NCI-H748 (cell line): ENCODE results near the gene WT1.
"Not testable (repeated sequence)": the region's sequence is repeated elsewhere in the genome, so short reads cannot be mapped to it uniquely, and the experiment has no call there.

Experiments used
- DNase-seq: peaks from one replicate; lab custom pipeline; 2025; ENCODE audit not compliant: unreplicated experiment; lab: John Stamatoyannopoulos, UW

The WT1 gene

DNA sequence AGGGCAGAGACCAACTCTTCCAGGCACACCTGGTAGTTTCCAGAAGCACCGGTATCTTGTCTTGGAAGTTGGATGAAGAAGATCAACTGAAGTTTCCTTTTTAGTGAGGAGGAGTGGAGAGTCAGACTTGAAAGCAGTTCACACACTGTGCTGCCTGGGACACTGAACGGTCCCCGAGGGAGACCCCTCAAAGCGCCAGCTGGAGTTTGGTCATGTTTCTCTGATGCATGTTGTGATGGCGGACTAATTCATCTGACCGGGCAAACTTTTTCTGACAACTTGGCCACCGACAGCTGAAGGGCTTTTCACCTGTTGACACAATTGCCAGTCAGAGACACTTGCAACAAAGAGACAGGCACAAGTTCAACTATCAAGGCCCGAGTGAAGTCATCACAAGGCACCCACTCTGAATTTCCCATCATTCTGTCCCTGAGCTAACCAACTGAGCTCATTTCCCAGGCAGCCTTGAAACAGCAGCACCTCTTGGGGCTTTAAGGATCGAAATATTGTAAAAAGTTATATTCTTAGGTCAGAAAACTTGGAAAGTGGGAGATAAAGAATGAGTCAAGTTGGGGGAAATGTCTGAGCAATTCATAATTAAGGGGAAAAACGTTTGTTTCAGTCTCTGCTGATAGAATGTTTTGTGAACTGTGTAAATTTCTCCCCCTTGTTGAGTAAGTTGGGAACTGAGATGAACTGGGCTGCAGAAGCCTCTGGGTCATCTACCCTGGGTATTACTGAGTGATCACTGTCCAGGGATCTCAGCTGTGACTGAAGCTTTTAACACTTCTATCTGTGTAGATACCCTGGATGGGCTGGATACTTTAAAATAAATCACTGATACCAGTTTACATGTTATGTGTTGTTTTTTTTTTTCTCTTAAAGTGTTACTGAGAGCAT, 46.2 kb downstream of the WT1 start:
- no peak for DNase-seq

DNA sequence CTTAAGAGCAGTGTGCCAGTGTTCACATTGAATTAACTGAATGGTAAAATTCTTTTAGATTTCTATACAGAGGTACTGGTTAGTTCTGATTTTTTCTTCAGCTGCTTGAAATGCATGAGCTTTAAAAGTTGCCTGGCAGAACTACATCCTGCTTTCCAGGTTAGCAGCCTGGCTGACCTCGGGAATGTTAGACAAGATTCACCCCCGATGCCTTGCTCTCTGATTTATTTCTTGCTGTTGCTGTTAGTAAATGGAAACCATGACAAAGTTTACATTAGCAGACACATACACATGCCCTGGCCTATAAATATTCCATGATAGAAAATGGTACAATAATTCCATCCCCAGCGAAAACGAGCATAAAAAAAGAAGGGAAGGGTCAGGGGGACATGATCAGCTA, 47.0 kb downstream of the WT1 start:
- no peak for DNase-seq

DNA sequence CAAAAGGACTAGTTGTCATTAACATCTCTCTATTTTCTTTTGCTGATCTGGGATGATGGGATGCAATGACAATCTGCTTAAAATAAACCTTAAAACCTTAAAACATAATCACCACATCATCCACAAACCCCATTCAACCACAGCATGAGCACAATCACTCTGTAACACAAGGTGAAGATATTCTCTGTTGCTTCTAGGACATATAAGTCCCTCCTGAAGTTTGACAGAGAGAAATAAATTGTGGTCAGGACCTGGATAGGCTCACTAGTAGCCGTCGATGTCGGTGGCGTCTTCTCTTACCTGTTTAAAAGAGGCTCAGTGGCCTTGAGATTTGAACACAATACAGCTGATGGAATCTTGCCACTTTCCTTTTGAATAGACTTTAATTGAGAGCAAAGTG, 47.9 kb downstream of the WT1 start:
- no peak for DNase-seq

DNA sequence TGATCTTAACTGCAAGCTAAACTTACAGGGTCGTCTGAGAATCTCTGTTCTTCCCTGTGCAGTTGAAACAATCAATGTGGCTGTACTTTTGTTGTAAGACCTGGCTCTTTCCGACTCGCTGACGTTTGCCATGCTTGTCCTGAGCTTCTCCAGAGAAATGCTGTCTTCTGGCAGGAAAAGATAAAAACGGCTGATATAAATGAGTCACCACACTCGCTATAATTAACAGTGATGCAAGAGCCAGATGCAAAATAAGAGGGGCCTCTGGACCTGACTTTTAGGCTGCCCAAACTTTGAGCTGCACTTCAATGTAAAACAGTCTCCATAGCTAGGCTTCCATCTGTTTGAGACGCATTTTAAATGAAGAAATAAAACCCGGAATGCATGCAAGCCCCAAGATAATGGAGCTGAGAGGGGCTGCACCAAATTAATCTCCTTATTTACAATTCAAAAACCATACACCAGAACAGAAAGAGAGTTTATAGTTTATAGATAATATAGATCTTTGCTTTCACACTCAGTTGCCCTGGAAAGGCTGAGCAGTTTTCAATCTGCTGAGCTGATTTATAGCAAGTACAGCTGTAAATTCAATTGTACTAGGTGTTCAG, 48.5 kb downstream of the WT1 start:
- DNase-seq, result no peak

DNA sequence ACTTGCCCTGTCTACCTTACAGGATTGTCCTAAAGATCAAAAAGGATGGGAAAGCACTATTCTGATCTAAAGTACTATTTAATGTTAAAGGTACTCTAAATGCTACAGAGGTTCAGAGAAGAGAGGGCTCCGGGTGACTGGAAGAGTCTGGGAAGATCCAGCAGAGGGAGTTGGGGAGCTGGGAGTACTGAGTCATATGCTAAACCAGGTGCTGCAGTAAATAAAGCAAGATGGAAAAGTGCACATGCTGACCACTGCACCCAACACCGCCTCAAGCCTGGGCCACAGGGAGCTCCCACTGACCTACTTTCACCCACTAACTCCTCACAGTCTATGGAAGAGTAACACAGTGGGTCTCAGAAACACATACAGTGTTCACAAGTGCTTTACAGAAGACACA, 49.3 kb downstream of the WT1 start:
- DNase-seq, result peak; percentile 21

DNA sequence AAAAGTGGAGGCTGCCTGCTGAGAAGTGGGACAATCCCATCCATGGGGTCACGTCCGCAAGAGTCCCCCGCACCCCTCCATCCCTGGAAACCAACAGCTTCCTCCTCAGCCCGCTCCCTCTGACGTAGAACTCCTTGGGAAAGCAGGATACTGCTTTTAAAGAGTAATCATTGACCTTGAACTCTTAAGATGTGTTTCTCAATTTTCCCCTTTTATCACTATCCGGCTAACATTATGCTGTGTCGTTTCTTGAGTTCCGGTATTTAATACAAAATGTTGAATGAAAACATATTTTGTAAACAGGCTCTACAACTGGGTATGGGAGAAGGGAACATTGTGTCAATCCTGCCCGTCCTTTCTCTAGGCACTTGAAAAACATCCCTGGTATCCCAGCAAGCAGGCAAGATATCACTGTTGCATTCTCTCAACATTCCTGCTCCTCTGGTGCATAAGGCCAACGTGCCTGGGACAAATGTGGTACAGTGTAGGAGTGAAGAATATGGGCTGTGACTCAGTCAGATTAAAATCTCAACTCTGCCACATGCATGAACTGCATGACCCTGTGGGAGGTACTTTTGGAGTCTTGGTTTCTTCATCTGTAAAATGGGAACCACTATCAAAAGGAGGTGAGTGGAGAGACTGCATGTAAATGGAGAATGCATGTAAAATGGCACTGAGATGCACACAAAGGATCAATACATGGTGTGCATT, 52.8 kb downstream of the WT1 start:
- no peak for DNase-seq

DNA sequence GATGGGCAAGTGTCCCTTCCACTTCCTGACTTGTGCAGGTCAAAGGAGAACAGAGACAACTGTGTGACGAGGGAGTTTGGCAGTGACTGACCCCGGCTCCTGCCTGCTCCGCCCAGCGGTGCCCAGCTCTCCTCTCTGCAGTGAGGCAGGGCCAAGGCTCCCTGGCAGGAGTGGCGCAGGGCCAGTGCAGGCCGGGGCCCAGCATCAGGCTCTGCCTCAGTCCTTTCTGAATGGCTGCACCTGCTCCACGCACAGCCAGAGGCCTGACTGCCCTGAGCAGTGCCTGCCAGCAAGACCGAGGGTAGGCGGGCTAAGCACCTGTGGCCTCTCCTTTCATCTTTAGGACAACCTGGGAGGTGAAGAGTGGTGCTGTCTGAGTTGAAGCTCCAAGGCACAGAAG, 54.2 kb downstream of the WT1 start:
- DNase-seq, result no peak

DNA sequence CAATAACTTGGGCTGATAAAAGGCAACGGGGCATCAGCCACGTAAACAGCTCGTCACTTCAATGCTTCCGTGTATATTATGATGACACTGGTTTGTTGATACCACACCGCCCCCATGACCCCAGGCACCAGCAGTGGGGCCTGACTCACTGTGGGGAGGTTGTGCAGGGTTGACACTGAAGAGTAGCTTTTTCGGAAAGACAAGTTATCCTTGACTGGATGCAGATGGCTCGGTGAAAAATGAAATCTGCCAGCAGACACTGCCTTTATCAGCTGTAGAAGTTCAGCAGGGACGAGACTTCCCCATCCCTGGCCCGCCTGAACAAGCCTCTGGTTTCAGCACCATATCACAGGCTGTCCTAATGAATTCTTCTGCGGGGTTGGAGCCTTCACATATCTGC, 55.6 kb downstream of the WT1 start:
- no peak for DNase-seq

DNA sequence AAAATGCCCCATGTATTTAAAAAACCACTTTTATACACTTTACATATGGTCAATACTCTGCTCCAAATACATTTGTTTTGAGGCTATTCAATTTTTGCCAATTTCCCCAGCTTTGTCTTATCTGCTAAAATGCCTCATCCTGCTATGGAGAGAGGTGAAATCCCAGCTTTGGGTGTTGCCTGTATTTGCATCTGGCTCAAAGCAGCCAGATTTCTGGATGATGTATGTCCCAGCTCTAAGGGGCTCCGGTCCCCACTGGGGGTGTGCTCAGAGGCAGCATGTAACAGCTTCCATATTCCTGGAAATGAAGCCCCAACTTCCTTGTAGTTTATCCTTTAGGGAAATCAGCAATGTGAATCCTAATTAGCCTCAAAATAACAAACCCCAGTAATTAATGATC, 59.5 kb downstream of the WT1 start:
- DNase-seq, result no peak

DNA sequence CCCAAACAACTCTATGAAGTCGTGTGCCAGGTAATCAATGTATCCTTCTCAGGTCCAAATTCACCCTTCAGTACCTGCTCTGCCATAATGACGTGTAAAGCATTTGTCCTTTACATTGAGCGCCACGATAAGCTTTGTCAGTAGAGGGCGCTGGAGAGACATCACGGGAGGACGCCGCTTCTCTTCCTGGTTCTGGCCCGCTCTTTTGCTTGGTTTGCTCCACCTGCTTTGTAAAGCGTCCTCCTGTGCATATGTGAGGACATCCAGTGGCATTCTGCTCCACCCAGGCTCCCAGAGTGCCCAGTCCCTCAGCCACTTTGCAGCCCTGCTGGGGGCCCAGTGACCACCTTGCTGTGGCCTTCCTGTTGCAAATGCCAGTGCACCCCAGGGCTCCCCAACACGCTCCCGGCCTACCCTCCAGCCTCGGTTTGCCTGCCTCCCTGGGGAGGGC, 61.1 kb downstream of the WT1 start:
- peak; percentile 73 for DNase-seq

DNA sequence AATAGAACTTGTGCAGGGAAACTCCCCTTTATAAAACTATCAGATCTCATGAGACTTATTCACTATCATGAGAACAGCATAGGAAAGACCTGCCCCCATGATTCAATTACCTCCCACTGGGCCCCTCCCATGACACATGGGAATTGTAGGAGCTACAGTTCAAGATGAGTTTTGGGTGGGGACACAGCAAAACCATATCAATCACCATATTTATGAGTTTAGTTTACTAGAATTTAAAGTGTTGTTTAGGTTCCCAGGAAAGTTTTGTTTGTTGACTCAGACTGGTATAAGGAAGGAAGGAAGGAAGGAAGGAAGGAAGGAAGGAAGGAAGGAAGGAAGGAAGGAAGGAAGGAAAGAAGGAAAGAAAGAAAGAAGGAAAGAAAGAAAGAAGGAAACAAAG, 65.4 kb downstream of the WT1 start:
- not testable (repeated sequence) for DNase-seq

DNA sequence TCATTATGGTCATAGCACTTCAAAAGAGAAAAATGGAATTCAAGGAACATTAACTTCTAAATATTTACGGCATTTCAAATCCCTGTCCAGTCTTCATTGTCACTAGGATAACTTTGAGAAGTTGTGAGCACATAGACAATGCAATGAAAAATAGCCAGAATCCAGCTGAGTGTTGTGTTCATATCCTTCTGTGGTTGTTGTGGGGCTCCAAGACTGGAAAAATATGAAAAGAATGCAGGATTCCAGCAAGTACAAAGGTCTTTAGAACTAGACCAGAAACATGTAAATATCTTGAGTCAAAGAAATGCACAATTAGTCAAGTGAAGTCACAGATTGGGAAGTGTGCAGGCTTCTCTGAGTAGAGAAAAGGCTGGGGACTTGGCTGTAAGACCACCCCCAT, 68.7 kb downstream of the WT1 start:
- DNase-seq, result no peak

DNA sequence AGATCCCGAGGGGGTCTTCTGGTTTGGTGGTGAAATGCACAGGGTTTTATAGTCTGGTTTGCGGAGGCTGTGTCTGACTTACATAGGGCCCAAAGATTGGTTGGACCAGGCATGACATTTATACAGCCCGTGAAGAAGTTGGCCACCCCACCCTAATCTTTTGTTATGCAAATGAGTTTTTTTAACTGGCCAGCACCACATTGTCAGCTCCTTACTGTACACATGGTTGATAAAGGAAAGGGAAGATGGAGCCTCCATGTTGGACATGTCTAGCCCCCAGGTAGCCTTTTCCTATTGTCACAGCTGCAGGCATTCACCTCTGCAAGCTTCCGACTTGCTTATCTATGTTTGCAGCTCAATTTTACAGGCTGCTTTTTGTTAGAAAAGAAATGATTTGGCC, 70.1 kb downstream of the WT1 start:
- DNase-seq, result no peak

DNA sequence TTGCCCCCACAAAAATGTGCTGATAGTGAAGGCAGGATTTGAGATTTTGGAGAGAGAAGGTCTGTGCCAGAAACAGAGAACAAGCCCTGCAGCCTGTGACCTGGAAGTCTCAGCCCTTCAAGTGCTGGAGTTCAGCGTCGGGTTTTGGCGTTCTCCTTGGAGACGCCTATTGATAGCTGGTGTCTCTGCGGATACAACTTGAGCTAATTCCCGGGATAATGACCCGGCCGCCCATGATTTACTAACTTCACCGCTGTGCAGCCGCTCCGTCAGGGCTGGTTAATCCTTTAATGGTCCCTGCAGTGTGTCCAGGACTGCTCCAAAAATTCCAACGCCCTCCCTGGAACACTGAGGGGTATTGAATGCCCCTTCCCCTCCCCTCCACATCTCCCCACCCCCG, 76.6 kb downstream of the WT1 start:
- DNase-seq, result no peak

DNA sequence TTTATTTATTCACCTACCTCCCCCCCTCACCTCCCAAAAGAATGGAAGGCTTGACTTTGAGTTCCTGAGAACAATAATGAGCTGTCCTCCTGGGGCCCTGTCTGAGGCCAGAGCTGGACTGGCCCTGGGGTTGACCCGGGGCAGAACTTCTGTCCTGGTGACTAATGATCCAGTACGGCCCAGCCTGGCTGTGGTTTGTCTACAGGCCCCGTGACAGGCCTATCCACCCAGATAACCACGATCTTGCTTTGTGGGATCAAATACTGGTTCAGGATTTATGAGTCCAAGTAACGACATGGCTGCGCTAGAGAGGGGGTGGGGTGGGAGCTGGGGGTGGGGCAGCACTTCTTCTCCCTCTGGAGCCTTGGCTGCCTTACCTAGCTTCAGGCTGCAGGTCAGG, 81.5 kb downstream of the WT1 start:
- DNase-seq, result no peak

DNA sequence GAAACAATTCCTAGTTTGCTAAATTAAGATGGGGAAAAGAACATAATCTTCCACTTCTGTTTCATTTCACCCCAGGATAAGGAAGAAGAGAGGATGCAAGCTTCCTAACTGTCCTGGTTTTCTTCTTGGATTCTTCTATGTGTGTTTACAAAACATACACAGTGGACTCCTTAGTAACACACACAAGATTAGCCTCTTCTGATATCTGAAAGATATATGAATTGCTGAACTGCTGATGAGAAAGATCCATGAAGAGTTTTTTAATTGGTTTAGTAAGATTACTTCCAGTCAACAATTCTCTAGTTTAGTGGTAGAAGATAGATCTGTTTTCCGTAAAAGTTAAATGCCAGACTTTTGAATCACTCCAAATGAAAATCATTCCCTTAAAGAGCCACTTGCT, 86.8 kb downstream of the WT1 start:
- DNase-seq, result no peak

DNA sequence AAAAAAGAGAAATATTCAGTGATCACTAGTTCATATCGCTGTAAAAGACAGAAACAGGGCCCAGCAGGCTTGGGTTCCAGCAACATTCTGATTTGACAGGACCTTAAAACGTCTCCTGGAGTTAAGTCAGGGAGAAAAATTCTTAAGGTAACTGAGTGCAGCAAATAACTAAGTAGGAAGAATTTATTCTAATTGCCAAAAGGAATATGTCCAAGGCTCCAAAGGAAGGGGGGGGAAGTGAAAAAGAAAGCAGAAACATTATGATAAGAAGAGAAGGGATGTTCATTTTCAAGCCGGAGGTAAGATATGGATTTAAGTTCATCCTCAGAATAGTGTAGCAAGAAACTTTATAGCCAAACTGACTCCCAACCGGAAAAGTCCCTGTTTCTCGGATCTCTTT, 90.4 kb downstream of the WT1 start:
- DNase-seq, result no peak

DNA sequence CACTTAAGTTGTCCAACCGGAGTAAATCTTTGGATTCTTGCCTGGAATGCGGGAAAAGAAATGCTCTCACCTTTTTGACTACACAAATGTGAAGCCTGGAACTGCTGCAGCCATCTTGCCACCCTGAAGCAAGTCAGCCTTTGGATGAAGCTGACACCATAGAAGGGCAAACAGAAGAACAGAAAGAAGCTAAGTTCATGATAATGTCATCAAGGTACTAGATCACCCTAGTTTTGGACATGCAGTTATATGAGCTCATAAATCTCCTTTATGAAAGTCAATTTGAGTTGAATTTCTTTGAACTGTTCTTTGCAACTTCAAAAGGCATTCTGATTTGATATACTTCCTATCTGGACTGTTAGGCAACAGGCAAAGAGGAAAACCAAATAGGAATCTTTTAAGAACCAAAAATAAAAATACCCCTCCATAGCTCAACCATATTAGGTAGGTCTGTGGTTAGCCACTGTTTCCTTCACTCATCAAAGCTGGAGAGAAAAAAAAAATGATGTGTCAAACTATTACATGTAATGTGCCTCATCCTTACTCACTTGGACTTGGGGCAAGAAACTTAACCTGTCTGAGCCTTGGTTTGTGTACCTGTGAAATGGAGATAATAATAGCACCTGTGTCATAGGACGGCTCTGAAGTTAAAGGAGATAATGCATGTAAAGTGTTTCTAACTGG, 91.9 kb downstream of the WT1 start:
- DNase-seq, result no peak

DNA sequence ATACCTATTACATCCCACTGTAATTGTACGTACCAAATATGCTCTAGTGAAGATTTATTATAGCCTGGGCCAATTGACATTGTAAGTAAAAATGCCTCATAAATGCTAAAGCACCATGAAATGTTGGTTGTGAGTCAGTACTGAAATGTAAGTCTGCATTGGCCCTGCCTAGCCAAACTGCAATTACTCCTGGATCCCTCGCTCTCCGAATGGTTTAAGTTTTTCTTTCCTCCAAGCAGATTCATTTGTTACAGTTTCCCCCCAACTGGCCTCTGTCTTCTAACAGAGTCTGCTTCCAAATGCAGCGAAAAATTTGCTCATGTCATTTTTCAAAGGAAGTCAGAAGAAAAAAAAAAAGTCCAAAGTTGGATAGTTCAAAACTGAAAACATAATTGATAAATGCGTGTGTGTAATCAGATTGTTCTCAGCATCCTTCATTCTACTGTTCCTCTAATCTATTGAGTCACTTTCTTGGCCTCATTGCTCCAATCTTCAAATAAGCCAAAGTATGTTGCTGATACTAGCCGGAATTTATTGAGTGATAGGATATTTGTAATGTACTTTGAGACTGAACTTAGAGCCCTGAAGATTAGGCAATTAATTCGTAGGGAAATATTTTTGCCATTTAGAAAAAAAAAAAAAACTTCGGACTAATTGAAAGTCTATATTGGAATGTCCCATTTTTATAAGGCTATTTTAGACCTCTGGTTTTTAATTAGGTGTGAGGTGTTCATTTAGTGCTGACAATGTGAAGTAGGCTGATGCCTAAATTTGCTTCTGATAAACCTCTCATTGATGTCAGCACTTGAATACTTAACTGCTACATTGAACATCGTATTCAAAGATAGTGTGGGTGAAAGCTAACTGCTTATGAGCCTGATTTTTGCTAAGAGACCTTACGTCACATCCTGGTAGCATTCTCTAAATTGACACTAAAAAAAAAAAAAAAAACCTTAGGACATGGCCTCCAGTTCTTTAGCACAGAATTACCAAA, 93.4 kb downstream of the WT1 start:
- no peak for DNase-seq

DNA sequence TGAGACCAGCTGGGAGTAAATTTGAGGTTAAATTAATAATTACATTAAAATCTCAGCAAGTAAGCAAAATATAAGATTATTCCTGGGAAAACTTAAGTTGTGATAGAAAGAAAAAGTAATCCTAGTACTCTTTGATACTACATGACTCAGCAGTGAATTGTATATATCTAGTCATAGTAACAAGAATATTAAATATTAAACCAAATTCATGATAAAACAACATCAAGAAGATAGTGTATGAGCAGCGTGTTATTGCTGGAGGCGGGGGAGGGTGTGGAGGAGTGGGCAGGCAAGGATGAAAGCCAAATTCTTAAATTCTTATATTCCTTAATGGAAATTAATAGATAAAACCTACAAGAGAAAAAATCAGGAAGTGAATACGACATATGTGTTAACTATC, 95.2 kb downstream of the WT1 start:
- DNase-seq, result no peak
